K562 (cell line): ENCODE measurements around the gene NME8. TPM values are rescaled to one million over a fixed set of nuclear protein-coding genes. Genes with fewer than 3 reads are reported as not detected.
A peak's percentile ranks its signal among the peaks of the same experiment; 100 is the strongest.

Source experiments
- BHLHE40 ChIP-seq: IDR thresholded peaks from 2 replicates; pipeline ENCODE4 v1.6.1; 2011; ENCODE audit warnings: low read length, improper control_type of control experiment
- CBX2 ChIP-seq: fragments of 200-600 bp; sonication (generic); IDR thresholded peaks from one replicate; pipeline ENCODE4 v1.6.1; 2012; ENCODE audit warnings: mild to moderate bottlenecking, low read length, inconsistent platforms; ENCODE audit not compliant: insufficient read depth, poor library complexity, severe bottlenecking
- HLTF ChIP-seq: fragments of 450-650 bp; IDR thresholded peaks from 2 replicates; pipeline ENCODE4 v1.6.1; 2016
- MAZ ChIP-seq, 2 experiments: fragments of 450-650 bp in 1 of 2; sonication (generic) in 1 of 2; formaldehyde crosslinking; IDR thresholded peaks in 1 of 2; conservative IDR thresholded peaks in 1 of 2; 2 replicates each; pipeline versions ENCODE4 v1.4.0 to v1.5.0; 2020; ENCODE audit warnings: mild to moderate bottlenecking in 1 of 2, missing genetic modification reagents in 1 of 2
- NFIC ChIP-seq: fragments of 450-650 bp; IDR thresholded peaks from 2 replicates; pipeline ENCODE4 v1.6.1; 2017; ENCODE audit warnings: mild to moderate bottlenecking, inconsistent platforms
- RBFOX2 ChIP-seq: fragments of 200-400 bp; formaldehyde crosslinking; IDR thresholded peaks from 2 replicates; pipeline ENCODE4 v1.6.1; 2017; ENCODE audit warnings: low read depth, mild to moderate bottlenecking, low read length, moderate library complexity
- SIX5 ChIP-seq, 2 experiments: IDR thresholded peaks; 2 replicates each; pipeline ENCODE4 v1.6.1; 2011; ENCODE audit warnings: low read length in 2 of 2, borderline replicate concordance in 1 of 2, low read depth in 1 of 2, mild to moderate bottlenecking in 1 of 2, moderate library complexity in 1 of 2; ENCODE audit not compliant: insufficient read depth in 1 of 2
- ZBTB9 ChIP-seq: fragments of 450-650 bp; formaldehyde crosslinking; IDR thresholded peaks from 2 replicates; pipeline ENCODE4 v1.4.0; 2020; ENCODE audit warnings: mild to moderate bottlenecking, moderate library complexity
- ZNF668 ChIP-seq: fragments of 250-450 bp; sonication (Bioruptor Pico); IDR thresholded peaks from 2 replicates; pipeline ENCODE4 v1.8.0; 2022; ENCODE audit warnings: mild to moderate bottlenecking, inconsistent platforms
- ZNF780A ChIP-seq: fragments of 250-450 bp; sonication (Bioruptor Pico); IDR thresholded peaks from 2 replicates; pipeline ENCODE4 v1.5.0; 2021; ENCODE audit warnings: mild to moderate bottlenecking
- polyA plus RNA-seq, 8 experiments: library from polyadenylated mRNA; depleted of rRNA in 4 of 8; stranded (reverse) in 5 of 8; unstranded in 3 of 8; fragments of >200 nt; fragmentation: Nextera tagmentation in 2 of 8; fragmentation: Illumina TruSeq in 1 of 8; extraction: Ambion mirVana in 2 of 8; extraction: Trizol in 1 of 8; gene quantifications; 2 replicates each; pipeline versions ENCODE4 v1.2.1 to v1.2.3, GENCODE V29; 2011 to 2014; ENCODE audit warnings: inconsistent platforms in 1 of 8, missing spikeins in 1 of 8
- total RNA-seq, 7 experiments: library from RNA; depleted of rRNA in 6 of 7; stranded (reverse); fragments of >200 nt in 6 of 7; fragmentation: Illumina TruSeq in 2 of 7; extraction: Trizol in 2 of 7; gene quantifications; 2 replicates each; pipeline versions ENCODE4 v1.2.1 to v1.2.3, GENCODE V29; 2011 to 2021; ENCODE audit warnings: low replicate concordance in 1 of 7

The NME8 gene
- total and polyA plus RNA-seq, 9 of the 15 experiments (the other 6 are each of a cell fraction or from before 2014, with no cell fraction given), result not detected

- TF ChIP-seq BHLHE40 (peak; percentile 69), CBX2 (no peak), SIX5 (IDR thresholded peaks at IDR 0.05; ENCODE audit: borderline replicate concordance in 1 of 2, insufficient read depth in 1 of 2, low read depth in 1 of 2, low read length in 2 of 2) (no peak), NFIC (peak; percentile 28; the same call in 1 of the 2 replicates), ZBTB9 (CRISPR knock-in tag) (0 out of 2 replicates have a peak, but pooled peaks have one; percentile 28), RBFOX2 (no peak), MAZ (CRISPR knock-in tag; conservative IDR thresholded peaks at IDR 0.05 in 1 of 2, IDR thresholded peaks at IDR 0.05 in 1 of 2) (peak in 1 of 2 experiments; percentile 43; a peak in 1 of 4 replicates), HLTF (no peak), ZNF780A (no peak), ZNF668 (CRISPR knock-in tag) (no peak)
Measured at GRCh38 chr7:37832194-37832593, 16.2 kb upstream of the NME8 start (continued).
